Endothelial cell of umbilical vein (primary cell): ENCODE results near the gene PHEX. TPM values are rescaled to one million over a fixed set of nuclear protein-coding genes. Genes with fewer than 3 reads are reported as not detected.

ENCODE experiments used
- BruUV-seq: library from RNA; stranded (reverse); fragments of 400-500 nt; replicated peaks from 2 replicates; lab custom pipeline; 2021; lab: Mats Ljungman, UMichigan
- CTCF ChIA-PET: fragments of 300-600, 350-600 bp; sonication (Branson Sonifier 250); formaldehyde crosslinking; loops from one replicate; lab custom pipeline; 2021; ENCODE audit warnings: antibody characterized with exemption, inconsistent platforms; lab: Charles Lee
- POLR2A ChIA-PET: fragments of 300-600, 350-600 bp; sonication (Branson Sonifier 250); formaldehyde crosslinking; loops from one replicate; lab custom pipeline; 2021; ENCODE audit warnings: antibody characterized with exemption, inconsistent platforms; lab: Charles Lee
- DNase-seq: peaks from one replicate; pipeline ENCODE4 v3.0.0-alpha.2; 2011; ENCODE audit warnings: low read depth, low spot score
- FAIRE-seq: peaks from 2 replicates; lab custom pipeline; 2011; peaks lifted over from hg19 to GRCh38; lab: Jason Lieb, UNC
- H2AFZ ChIP-seq: 2 replicates; pipeline ENCODE4 v1.6.0; 2012; ENCODE audit warnings: low read depth, low read length, control low read depth, inconsistent platforms
- H3K27ac ChIP-seq: 2 replicates; pipeline ENCODE4 v1.5.1; 2011; ENCODE audit warnings: low read depth, mild to moderate bottlenecking, control low read depth, low read length, moderate library complexity; ENCODE audit not compliant: insufficient read depth
- H3K27me3 ChIP-seq, 2 experiments: 2 replicates each; pipeline versions ENCODE4 v1.6.0 to v1.6.1; 2011; ENCODE audit warnings: low read length in 2 of 2, mixed read lengths in 1 of 2; ENCODE audit not compliant: control insufficient read depth in 2 of 2, insufficient read depth in 2 of 2
- H3K36me3 ChIP-seq, 2 experiments: 2 replicates in 1 of 2; 3 replicates in 1 of 2; pipeline ENCODE4 v1.5.1; 2011; ENCODE audit warnings: low read length in 2 of 2, mild to moderate bottlenecking in 1 of 2, moderate library complexity in 1 of 2; ENCODE audit not compliant: control insufficient read depth in 2 of 2, insufficient read depth in 2 of 2; ENCODE audit errors: extremely low read depth in 1 of 2
- H3K4me1 ChIP-seq: 3 replicates; pipeline ENCODE4 v1.5.1; 2011; ENCODE audit warnings: mild to moderate bottlenecking, low read length; ENCODE audit not compliant: control insufficient read depth, insufficient read depth; ENCODE audit errors: extremely low read depth
- H3K4me2 ChIP-seq: 2 replicates; pipeline ENCODE4 v1.6.1; 2011; ENCODE audit warnings: low read length, control low read depth, mixed read lengths; ENCODE audit not compliant: insufficient read depth
- H3K4me3 ChIP-seq, 3 experiments: fragments of 200-600 bp in 1 of 3; sonication (generic), shearing (Covaris generic) in 1 of 3; replicated peaks in 1 of 3; 2 replicates each; pipeline ENCODE4 v1.5.1; 2011 to 2016; ENCODE audit warnings: control low read depth in 3 of 3, low read length in 3 of 3, mild to moderate bottlenecking in 2 of 3, inconsistent platforms in 1 of 3, low read depth in 1 of 3, moderate library complexity in 1 of 3; ENCODE audit not compliant: insufficient read depth in 1 of 3
- H3K79me2 ChIP-seq: 2 replicates; pipeline ENCODE4 v1.6.0; 2012; ENCODE audit warnings: low read length, inconsistent platforms; ENCODE audit not compliant: control insufficient read depth, insufficient read depth
- H3K9ac ChIP-seq: replicated peaks from 2 replicates; pipeline ENCODE3; 2011; ENCODE audit warnings: low read length, control low read depth; ENCODE audit not compliant: insufficient read depth; ENCODE audit errors: extremely low read depth
- H3K9me1 ChIP-seq: replicated peaks from 3 replicates; pipeline ENCODE4 v1.6.0; 2011; ENCODE audit warnings: mild to moderate bottlenecking, low read length; ENCODE audit not compliant: control insufficient read depth, insufficient read depth; ENCODE audit errors: extremely low read depth
- H3K9me3 ChIP-seq: replicated peaks from 2 replicates; pipeline ENCODE4 v1.5.1; 2012; ENCODE audit warnings: low read length, inconsistent platforms; ENCODE audit not compliant: control insufficient read depth, insufficient read depth
- H4K20me1 ChIP-seq: replicated peaks from 2 replicates; pipeline ENCODE3; 2011; ENCODE audit warnings: mild to moderate bottlenecking, low read length; ENCODE audit not compliant: control insufficient read depth, insufficient read depth; ENCODE audit errors: extremely low read depth
- EZH2 ChIP-seq: IDR thresholded peaks from 2 replicates; pipeline ENCODE4 v1.6.1; 2012; ENCODE audit warnings: borderline replicate concordance, low read depth, mild to moderate bottlenecking, moderate library complexity, low read length, inconsistent platforms; ENCODE audit not compliant: severe bottlenecking
- FOS ChIP-seq: IDR thresholded peaks from 2 replicates; pipeline ENCODE4 v1.6.1; 2011; ENCODE audit warnings: mild to moderate bottlenecking, low read length, moderate library complexity, borderline replicate concordance; ENCODE audit not compliant: insufficient read depth
- GATA2 ChIP-seq: IDR thresholded peaks from 2 replicates; pipeline ENCODE4 v1.7.0; 2011; ENCODE audit warnings: low read depth, mild to moderate bottlenecking, moderate library complexity, mixed read lengths, low read length; ENCODE audit not compliant: insufficient read length, insufficient read depth
- JUN ChIP-seq: IDR thresholded peaks from 2 replicates; pipeline ENCODE4 v1.6.1; 2011; ENCODE audit warnings: borderline replicate concordance, low read depth; ENCODE audit not compliant: insufficient read length, insufficient read depth
- MYC ChIP-seq: IDR thresholded peaks from one replicate; pipeline ENCODE4 v1.6.1; 2011; ENCODE audit warnings: mild to moderate bottlenecking, low read depth, low read length
- POLR2A ChIP-seq: IDR thresholded peaks from 2 replicates; pipeline ENCODE4 v1.6.1; 2012; ENCODE audit warnings: low read depth, mild to moderate bottlenecking, control low read depth, low read length
- POLR2AphosphoS5 ChIP-seq: IDR thresholded peaks from 2 replicates; pipeline ENCODE4 v1.6.1; 2012; ENCODE audit warnings: low read depth, mild to moderate bottlenecking, control low read depth, low read length, moderate library complexity; ENCODE audit not compliant: insufficient read depth
- dilution Hi-C: fragments of 300-500 bp; cut with MboI; formaldehyde crosslinking; loops from one replicate; pipeline ENCODE4 v1.15.0; 2019; ENCODE audit warnings: low sequenced_read_pairs; ENCODE audit not compliant: extremely low pct_ligation_motif_present
- intact Hi-C: fragments of 100-400 bp; cut with micrococcal nuclease; formaldehyde crosslinking; loops from one replicate; pipeline ENCODE4 v1.10.0; 2022
- polyA plus RNA-seq, 4 experiments: library from polyadenylated mRNA; depleted of rRNA in 3 of 4; stranded (reverse) in 3 of 4; unstranded in 1 of 4; fragments of >200 nt; gene quantifications; 2 replicates each; pipeline versions ENCODE4 v1.2.1 to v1.2.3, GENCODE V29; 2011 to 2012; ENCODE audit warnings: missing spikeins in 1 of 4
- total RNA-seq: library from RNA; stranded (reverse); gene quantifications from 2 replicates; pipeline ENCODE4 v1.2.3, GENCODE V29; 2021
- TF ChIP-seq, protein P1 (sequence below): IDR thresholded peaks from 2 replicates; pipeline ENCODE4 v1.6.1; 2011; ENCODE audit not compliant: insufficient read depth, insufficient read length
- TF ChIP-seq, protein P2 (sequence below), 2 donors: IDR thresholded peaks; 1 replicate in 1 of 2; 2 replicates in 1 of 2; pipeline ENCODE4 v1.5.1; 2011; ENCODE audit warnings: low read length in 2 of 2, mild to moderate bottlenecking in 2 of 2, moderate library complexity in 2 of 2, control low read depth in 1 of 2, inconsistent platforms in 1 of 2, low read depth in 1 of 2; ENCODE audit not compliant: insufficient read depth in 1 of 2; ENCODE audit errors: extremely low read depth in 1 of 2

The PHEX gene
- total and polyA plus RNA-seq, 2 donors (not counting 3 experiments of a cell fraction or from before 2014, with no cell fraction given): 0.07 to 0.44 TPM

DNA sequence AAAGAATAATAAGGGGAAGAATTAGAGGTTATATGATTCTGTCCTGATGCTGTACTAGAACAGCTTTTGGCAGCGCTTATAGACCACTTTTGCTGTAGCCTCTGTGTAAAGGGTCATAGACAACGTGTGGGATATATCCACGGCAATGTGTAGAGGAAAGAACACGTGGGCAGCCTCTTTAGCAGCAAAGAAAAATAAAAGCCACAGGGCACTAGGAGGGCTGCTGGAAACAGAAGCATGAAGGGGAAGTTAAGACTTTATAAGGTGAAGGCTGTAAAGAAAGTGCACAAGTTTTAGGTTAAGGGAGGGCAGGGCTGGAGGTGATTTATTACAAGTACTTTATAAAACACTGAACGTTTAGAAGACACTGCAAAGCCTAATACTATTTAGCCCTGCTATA lies 20.1 kb upstream of the PHEX start:
- Histone ChIP-seq H3K79me2 (no peaks in the 10 kb centered on the region), H3K4me2 (no peak overlapping the region), H3K9me3 (no peaks in the 10 kb centered on the region), H2AFZ (no peak overlapping the region), H3K4me1 (no peaks in the 10 kb centered on the region), H3K9ac (no peak overlapping the region), H3K36me3 (no peaks in the 10 kb centered on the region), H3K27me3 (no peaks in the 10 kb centered on the region), H3K27ac (no peak overlapping the region), H3K4me3 (no peak overlapping the region), H4K20me1 (no peaks in the 10 kb centered on the region), H3K9me1 (no peaks in the 10 kb centered on the region)
- TF ChIP-seq FOS (no peak), POLR2AphosphoS5 (no peak), EZH2 (no peak), POLR2A (no peak), GATA2 (no peak), MYC (no peak), JUN (no peak)
- TF ChIP-seq, protein P1, sequence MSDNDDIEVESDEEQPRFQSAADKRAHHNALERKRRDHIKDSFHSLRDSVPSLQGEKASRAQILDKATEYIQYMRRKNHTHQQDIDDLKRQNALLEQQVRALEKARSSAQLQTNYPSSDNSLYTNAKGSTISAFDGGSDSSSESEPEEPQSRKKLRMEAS: no peak
- TF ChIP-seq, protein P2, sequence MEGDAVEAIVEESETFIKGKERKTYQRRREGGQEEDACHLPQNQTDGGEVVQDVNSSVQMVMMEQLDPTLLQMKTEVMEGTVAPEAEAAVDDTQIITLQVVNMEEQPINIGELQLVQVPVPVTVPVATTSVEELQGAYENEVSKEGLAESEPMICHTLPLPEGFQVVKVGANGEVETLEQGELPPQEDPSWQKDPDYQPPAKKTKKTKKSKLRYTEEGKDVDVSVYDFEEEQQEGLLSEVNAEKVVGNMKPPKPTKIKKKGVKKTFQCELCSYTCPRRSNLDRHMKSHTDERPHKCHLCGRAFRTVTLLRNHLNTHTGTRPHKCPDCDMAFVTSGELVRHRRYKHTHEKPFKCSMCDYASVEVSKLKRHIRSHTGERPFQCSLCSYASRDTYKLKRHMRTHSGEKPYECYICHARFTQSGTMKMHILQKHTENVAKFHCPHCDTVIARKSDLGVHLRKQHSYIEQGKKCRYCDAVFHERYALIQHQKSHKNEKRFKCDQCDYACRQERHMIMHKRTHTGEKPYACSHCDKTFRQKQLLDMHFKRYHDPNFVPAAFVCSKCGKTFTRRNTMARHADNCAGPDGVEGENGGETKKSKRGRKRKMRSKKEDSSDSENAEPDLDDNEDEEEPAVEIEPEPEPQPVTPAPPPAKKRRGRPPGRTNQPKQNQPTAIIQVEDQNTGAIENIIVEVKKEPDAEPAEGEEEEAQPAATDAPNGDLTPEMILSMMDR (IDR thresholded peaks at IDR 0.05; ENCODE audit: extremely low read depth in 1 of 2, insufficient read depth in 1 of 2, low read depth in 1 of 2, low read length in 2 of 2): no peak
- ChIA-PET CTCF (interaction anchor here (1.6 kb wide), 1 partner anchor 27 kb away, joined by 4 read pairs; no protein-coding TSS in a partner anchor), POLR2A (no interaction called here)
- intact Hi-C loops (no loop called here), dilution Hi-C loops (no loop called here)
- no TSS peak for BruUV-seq
- DNase-seq (no peak), FAIRE-seq (no peak)
